K562 (cell line): Measurements from ENCODE around the gene CDPF1. TPM values are rescaled to one million over a fixed set of nuclear protein-coding genes. Genes with fewer than 3 reads are reported as not detected.

Source experiments
- CREM ChIP-seq: IDR thresholded peaks from 2 replicates; pipeline ENCODE4 v1.6.1; 2014; ENCODE audit warnings: antibody characterized with exemption, low read depth
- EP400 ChIP-seq: fragments of 450-650 bp; IDR thresholded peaks from 2 replicates; pipeline ENCODE4 v1.6.1; 2017; ENCODE audit warnings: antibody characterized with exemption, mild to moderate bottlenecking, moderate library complexity
- NFE2 ChIP-seq: IDR thresholded peaks from 2 replicates; pipeline ENCODE4 v1.6.1; 2014; ENCODE audit warnings: antibody characterized with exemption, low read depth
- NR2F6 ChIP-seq: fragments of 450-650 bp; formaldehyde crosslinking; IDR thresholded peaks from 2 replicates; pipeline ENCODE4 v1.4.0; 2020; ENCODE audit warnings: mild to moderate bottlenecking
- OTX1 ChIP-seq: fragments of 450-650 bp; formaldehyde crosslinking; IDR thresholded peaks from 2 replicates; pipeline ENCODE4 v1.4.0; 2022; ENCODE audit warnings: mild to moderate bottlenecking
- TRIM28 ChIP-seq: fragments of 450-650 bp; IDR thresholded peaks from 2 replicates; pipeline ENCODE4 v1.6.1; 2017
- polyA plus RNA-seq, 8 experiments: library from polyadenylated mRNA; depleted of rRNA in 4 of 8; stranded (reverse) in 5 of 8; unstranded in 3 of 8; fragments of >200 nt; fragmentation: Nextera tagmentation in 2 of 8; fragmentation: Illumina TruSeq in 1 of 8; extraction: Ambion mirVana in 2 of 8; extraction: Trizol in 1 of 8; gene quantifications; 2 replicates each; pipeline versions ENCODE4 v1.2.1 to v1.2.3, GENCODE V29; 2011 to 2014; ENCODE audit warnings: inconsistent platforms in 1 of 8, missing spikeins in 1 of 8
- total RNA-seq, 7 experiments: library from RNA; depleted of rRNA in 6 of 7; stranded (reverse); fragments of >200 nt in 6 of 7; fragmentation: Illumina TruSeq in 2 of 7; extraction: Trizol in 2 of 7; gene quantifications; 2 replicates each; pipeline versions ENCODE4 v1.2.1 to v1.2.3, GENCODE V29; 2011 to 2021; ENCODE audit warnings: low replicate concordance in 1 of 7
- TF ChIP-seq, protein P1 (sequence below): fragments of 450-650 bp; IDR thresholded peaks from 2 replicates; pipeline ENCODE4 v1.7.1; 2018; ENCODE audit warnings: mild to moderate bottlenecking, low read depth; ENCODE audit not compliant: partially characterized antibody
- TF ChIP-seq, protein P2 (sequence below), 2 experiments: IDR thresholded peaks in 1 of 2; conservative IDR thresholded peaks in 1 of 2; 2 replicates each; pipeline ENCODE4 v1.6.1; 2016; ENCODE audit warnings: low read depth in 2 of 2, mild to moderate bottlenecking in 1 of 2, missing compliant biosample characterization in 1 of 2, missing genetic modification characterization in 1 of 2, moderate library complexity in 1 of 2
- TF ChIP-seq, protein P3 (sequence below): sonication (generic); formaldehyde crosslinking; IDR thresholded peaks from 2 replicates; pipeline ENCODE4 v1.8.1; 2023; ENCODE audit warnings: mild to moderate bottlenecking, missing genetic modification reagents
- TF ChIP-seq, protein P4 (sequence below), 2 experiments: fragments of 450-650 bp; conservative IDR thresholded peaks; 2 replicates each; pipeline ENCODE4 v1.6.1; 2017; ENCODE audit warnings: mild to moderate bottlenecking in 2 of 2, moderate library complexity in 2 of 2
- TF ChIP-seq, protein P5 (sequence below): sonication (generic); formaldehyde crosslinking; IDR thresholded peaks from 2 replicates; pipeline ENCODE4 v1.5.0; 2020; ENCODE audit warnings: missing genetic modification reagents

The CDPF1 gene
- total and polyA plus RNA-seq, 9 of the 15 experiments (the other 6 are each of a cell fraction or from before 2014, with no cell fraction given): 0.84 to 19.5 (median 9.1) TPM

DNA sequence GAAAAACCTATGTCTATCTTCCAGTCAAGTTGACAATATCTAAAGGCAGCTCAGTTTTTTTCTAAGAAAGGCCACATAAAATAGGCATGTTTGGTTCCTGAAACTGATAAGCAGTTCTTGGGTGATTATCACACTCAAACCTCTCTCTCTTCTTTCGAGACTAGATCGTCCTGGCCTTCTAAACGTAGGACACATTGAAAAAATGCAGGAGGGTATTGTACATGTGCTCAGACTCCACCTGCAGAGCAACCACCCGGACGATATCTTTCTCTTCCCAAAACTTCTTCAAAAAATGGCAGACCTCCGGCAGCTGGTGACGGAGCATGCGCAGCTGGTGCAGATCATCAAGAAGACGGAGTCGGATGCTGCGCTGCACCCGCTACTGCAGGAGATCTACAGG lies 15.1 kb downstream of the CDPF1 start (continued):
- TF ChIP-seq, protein P1, sequence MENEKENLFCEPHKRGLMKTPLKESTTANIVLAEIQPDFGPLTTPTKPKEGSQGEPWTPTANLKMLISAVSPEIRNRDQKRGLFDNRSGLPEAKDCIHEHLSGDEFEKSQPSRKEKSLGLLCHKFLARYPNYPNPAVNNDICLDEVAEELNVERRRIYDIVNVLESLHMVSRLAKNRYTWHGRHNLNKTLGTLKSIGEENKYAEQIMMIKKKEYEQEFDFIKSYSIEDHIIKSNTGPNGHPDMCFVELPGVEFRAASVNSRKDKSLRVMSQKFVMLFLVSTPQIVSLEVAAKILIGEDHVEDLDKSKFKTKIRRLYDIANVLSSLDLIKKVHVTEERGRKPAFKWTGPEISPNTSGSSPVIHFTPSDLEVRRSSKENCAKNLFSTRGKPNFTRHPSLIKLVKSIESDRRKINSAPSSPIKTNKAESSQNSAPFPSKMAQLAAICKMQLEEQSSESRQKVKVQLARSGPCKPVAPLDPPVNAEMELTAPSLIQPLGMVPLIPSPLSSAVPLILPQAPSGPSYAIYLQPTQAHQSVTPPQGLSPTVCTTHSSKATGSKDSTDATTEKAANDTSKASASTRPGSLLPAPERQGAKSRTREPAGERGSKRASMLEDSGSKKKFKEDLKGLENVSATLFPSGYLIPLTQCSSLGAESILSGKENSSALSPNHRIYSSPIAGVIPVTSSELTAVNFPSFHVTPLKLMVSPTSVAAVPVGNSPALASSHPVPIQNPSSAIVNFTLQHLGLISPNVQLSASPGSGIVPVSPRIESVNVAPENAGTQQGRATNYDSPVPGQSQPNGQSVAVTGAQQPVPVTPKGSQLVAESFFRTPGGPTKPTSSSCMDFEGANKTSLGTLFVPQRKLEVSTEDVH: no peak
- TF ChIP-seq NFE2 (no peak), NR2F6 (CRISPR knock-in tag) (no peak), CREM (no peak), TRIM28 (no peak), OTX1 (no peak), EP400 (peak; percentile 48; the same call in 1 of the 2 replicates)
- TF ChIP-seq, protein P2, sequence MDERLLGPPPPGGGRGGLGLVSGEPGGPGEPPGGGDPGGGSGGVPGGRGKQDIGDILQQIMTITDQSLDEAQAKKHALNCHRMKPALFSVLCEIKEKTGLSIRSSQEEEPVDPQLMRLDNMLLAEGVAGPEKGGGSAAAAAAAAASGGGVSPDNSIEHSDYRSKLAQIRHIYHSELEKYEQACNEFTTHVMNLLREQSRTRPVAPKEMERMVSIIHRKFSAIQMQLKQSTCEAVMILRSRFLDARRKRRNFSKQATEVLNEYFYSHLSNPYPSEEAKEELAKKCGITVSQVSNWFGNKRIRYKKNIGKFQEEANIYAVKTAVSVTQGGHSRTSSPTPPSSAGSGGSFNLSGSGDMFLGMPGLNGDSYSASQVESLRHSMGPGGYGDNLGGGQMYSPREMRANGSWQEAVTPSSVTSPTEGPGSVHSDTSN (CRISPR knock-in tag; IDR thresholded peaks at IDR 0.05; ENCODE audit: low read depth): no peak
- TF ChIP-seq, protein P2 (tag; conservative IDR thresholded peaks at IDR 0.05; ENCODE audit: low read depth): no peak
- TF ChIP-seq, protein P3, sequence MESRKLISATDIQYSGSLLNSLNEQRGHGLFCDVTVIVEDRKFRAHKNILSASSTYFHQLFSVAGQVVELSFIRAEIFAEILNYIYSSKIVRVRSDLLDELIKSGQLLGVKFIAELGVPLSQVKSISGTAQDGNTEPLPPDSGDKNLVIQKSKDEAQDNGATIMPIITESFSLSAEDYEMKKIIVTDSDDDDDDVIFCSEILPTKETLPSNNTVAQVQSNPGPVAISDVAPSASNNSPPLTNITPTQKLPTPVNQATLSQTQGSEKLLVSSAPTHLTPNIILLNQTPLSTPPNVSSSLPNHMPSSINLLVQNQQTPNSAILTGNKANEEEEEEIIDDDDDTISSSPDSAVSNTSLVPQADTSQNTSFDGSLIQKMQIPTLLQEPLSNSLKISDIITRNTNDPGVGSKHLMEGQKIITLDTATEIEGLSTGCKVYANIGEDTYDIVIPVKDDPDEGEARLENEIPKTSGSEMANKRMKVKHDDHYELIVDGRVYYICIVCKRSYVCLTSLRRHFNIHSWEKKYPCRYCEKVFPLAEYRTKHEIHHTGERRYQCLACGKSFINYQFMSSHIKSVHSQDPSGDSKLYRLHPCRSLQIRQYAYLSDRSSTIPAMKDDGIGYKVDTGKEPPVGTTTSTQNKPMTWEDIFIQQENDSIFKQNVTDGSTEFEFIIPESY (CRISPR knock-in tag): no peak
- TF ChIP-seq, protein P4, sequence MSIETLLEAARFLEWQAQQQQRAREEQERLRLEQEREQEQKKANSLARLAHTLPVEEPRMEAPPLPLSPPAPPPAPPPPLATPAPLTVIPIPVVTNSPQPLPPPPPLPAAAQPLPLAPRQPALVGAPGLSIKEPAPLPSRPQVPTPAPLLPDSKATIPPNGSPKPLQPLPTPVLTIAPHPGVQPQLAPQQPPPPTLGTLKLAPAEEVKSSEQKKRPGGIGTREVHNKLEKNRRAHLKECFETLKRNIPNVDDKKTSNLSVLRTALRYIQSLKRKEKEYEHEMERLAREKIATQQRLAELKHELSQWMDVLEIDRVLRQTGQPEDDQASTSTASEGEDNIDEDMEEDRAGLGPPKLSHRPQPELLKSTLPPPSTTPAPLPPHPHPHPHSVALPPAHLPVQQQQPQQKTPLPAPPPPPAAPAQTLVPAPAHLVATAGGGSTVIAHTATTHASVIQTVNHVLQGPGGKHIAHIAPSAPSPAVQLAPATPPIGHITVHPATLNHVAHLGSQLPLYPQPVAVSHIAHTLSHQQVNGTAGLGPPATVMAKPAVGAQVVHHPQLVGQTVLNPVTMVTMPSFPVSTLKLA (conservative IDR thresholded peaks at IDR 0.05): peak in 1 of 2 experiments; percentile 44; a peak in 2 of 4 replicates
- TF ChIP-seq, protein P5, sequence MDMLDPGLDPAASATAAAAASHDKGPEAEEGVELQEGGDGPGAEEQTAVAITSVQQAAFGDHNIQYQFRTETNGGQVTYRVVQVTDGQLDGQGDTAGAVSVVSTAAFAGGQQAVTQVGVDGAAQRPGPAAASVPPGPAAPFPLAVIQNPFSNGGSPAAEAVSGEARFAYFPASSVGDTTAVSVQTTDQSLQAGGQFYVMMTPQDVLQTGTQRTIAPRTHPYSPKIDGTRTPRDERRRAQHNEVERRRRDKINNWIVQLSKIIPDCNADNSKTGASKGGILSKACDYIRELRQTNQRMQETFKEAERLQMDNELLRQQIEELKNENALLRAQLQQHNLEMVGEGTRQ (CRISPR knock-in tag): no peak
